ENCODE results near the gene ZNF429. TPM values are rescaled to one million over a fixed set of nuclear protein-coding genes. Genes with fewer than 3 reads are reported as not detected.
"Not testable (repeated sequence)": the region's sequence is repeated elsewhere in the genome, so short reads cannot be mapped to it uniquely, and the experiment has no call there.

The ZNF429 gene
- total and polyA plus RNA-seq, 2 donors (not counting 3 experiments of a cell fraction or from before 2014, with no cell fraction given) = 2.1 to 2.6 TPM

DNA sequence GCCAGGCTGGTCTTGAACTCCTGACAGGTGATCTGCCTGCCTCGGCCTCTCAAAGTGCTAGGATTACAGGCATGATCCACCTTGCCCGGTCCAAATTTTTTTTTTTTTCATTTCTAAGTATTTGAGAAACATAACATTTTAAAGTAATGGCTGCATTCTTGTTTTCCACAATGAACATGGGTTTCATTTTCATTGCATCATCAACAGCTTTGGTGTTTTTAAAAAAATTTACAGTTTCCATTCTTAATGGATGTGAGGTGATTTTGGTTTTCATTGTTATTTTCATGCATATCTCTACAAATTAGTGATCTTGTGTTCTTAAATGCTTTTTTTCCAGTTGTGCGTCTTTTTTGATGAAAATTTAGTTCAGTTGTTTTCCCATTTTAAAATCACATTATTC, 27.5 kb downstream of the ZNF429 start:
- TF ChIP-seq JUN (IDR thresholded peaks at IDR 0.05; ENCODE audit: borderline replicate concordance, insufficient read depth, insufficient read length, low read depth) (no peak), MYC (IDR thresholded peaks at IDR 0.05; ENCODE audit: low read depth, low read length) (no peak), FOS (IDR thresholded peaks at IDR 0.05; ENCODE audit: borderline replicate concordance, insufficient read depth, low read length) (no peak)
- no peaks in the 10 kb centered on the region for H4K20me1 ChIP-seq (replicated peaks; ENCODE audit: control insufficient read depth, extremely low read depth, insufficient read depth, low read length)
- H3K9ac ChIP-seq (replicated peaks; ENCODE audit: extremely low read depth, insufficient read depth, low read length) = no peak overlapping the region
- intact Hi-C loops (cut with micrococcal nuclease) (no loop called here), dilution Hi-C loops (cut with MboI; ENCODE audit: extremely low pct_ligation_motif_present, low sequenced_read_pairs) (no loop called here)
- H3K36me3 ChIP-seq (ENCODE audit: control insufficient read depth in 2 of 2, extremely low read depth in 1 of 2, insufficient read depth in 2 of 2, low read length in 2 of 2) = no peaks in the 10 kb centered on the region
- CTCF ChIA-PET = no interaction called here
- no peaks in the 10 kb centered on the region for H3K79me2 ChIP-seq (ENCODE audit: control insufficient read depth, insufficient read depth, low read length)
- no peaks in the 10 kb centered on the region for H3K27me3 ChIP-seq (ENCODE audit: control insufficient read depth in 2 of 2, insufficient read depth in 2 of 2, low read length in 2 of 2)
- no peak for DNase-seq (ENCODE audit: low read depth, low spot score)
- H3K9me1 ChIP-seq (replicated peaks; ENCODE audit: control insufficient read depth, extremely low read depth, insufficient read depth, low read length) = no peaks in the 10 kb centered on the region
- H3K27ac ChIP-seq (ENCODE audit: insufficient read depth, low read depth, low read length) = no peak overlapping the region
- no peaks in the 10 kb centered on the region for H3K9me3 ChIP-seq (replicated peaks; ENCODE audit: control insufficient read depth, insufficient read depth, low read length)
- POLR2A ChIA-PET = no interaction called here
- FAIRE-seq = no peak
- H3K4me3 ChIP-seq (replicated peaks in 1 of 3; ENCODE audit: insufficient read depth in 1 of 3, low read depth in 1 of 3, low read length in 3 of 3) = no peak overlapping the region
- H2AFZ ChIP-seq (ENCODE audit: low read depth, low read length) = no peak overlapping the region
- H3K4me2 ChIP-seq (ENCODE audit: insufficient read depth, low read length) = no peak overlapping the region
- BruUV-seq (replicated peaks) = no TSS peak
- no peaks in the 10 kb centered on the region for H3K4me1 ChIP-seq (ENCODE audit: control insufficient read depth, extremely low read depth, insufficient read depth, low read length)

DNA sequence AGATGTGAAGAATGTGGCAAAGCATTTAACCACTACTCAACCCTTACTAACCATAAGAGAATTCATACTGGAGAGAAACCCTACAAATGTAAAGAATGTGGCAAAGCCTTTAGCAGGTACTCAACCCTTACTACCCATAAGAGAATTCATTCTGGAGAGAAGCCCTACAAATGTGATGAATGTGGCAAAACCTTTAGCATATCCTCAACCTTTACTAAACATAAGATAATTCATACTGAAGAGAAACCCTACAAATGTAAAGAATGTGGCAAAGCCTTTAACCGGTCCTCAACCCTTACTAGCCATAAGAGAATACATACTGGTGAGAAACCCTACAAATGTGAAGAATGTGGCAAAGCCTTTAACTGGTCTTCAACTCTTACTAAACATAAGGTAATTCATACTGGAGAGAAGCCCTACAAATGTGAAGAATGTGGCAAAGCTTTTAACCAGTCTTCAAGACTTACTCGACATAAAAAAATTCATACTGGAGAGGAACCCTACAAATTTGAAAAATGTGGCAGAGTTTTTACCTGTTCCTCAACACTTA, 31.4 kb downstream of the ZNF429 start:
- POLR2A ChIA-PET; H3K4me2 ChIP-seq (ENCODE audit: insufficient read depth, low read length); H3K4me1 ChIP-seq (ENCODE audit: control insufficient read depth, extremely low read depth, insufficient read depth, low read length); H3K4me3 ChIP-seq (replicated peaks in 1 of 3; ENCODE audit: insufficient read depth in 1 of 3, low read depth in 1 of 3, low read length in 3 of 3); H3K36me3 ChIP-seq (ENCODE audit: control insufficient read depth in 2 of 2, extremely low read depth in 1 of 2, insufficient read depth in 2 of 2, low read length in 2 of 2); H3K9me1 ChIP-seq (replicated peaks; ENCODE audit: control insufficient read depth, extremely low read depth, insufficient read depth, low read length); dilution Hi-C loops (cut with MboI; ENCODE audit: extremely low pct_ligation_motif_present, low sequenced_read_pairs); DNase-seq (ENCODE audit: low read depth, low spot score); CTCF ChIA-PET; H3K27me3 ChIP-seq (ENCODE audit: control insufficient read depth in 2 of 2, insufficient read depth in 2 of 2, low read length in 2 of 2); H3K9ac ChIP-seq (replicated peaks; ENCODE audit: extremely low read depth, insufficient read depth, low read length); H3K9me3 ChIP-seq (replicated peaks; ENCODE audit: control insufficient read depth, insufficient read depth, low read length); H3K27ac ChIP-seq (ENCODE audit: insufficient read depth, low read depth, low read length); H4K20me1 ChIP-seq (replicated peaks; ENCODE audit: control insufficient read depth, extremely low read depth, insufficient read depth, low read length); intact Hi-C loops (cut with micrococcal nuclease); BruUV-seq (replicated peaks); H3K79me2 ChIP-seq (ENCODE audit: control insufficient read depth, insufficient read depth, low read length); H2AFZ ChIP-seq (ENCODE audit: low read depth, low read length); FAIRE-seq: not testable (repeated sequence)

Measured in endothelial cell of umbilical vein (primary cell).